Measurements from ENCODE around the gene DOCK7. TPM values are rescaled to one million over a fixed set of nuclear protein-coding genes. Genes with fewer than 3 reads are reported as not detected.

DOCK7 gene
- total RNA-seq, 2 experiments from 2014 or later, result 15.5 to 20.4 TPM

- intact Hi-C loops (cut with micrococcal nuclease), result loop anchor here (1.0 kb wide), 1 partner anchor 238 kb away; no protein-coding TSS in a partner anchor
- no peaks in the 10 kb centered on the region for H3K27me3 Mint-ChIP-seq
- POLR2A ChIA-PET, result no interaction called here
- H3K36me3 Mint-ChIP-seq, result peaks cover 7% of the 10 kb centered on the region
- H3K9me3 Mint-ChIP-seq, result no peaks in the 10 kb centered on the region
- H3K4me1 Mint-ChIP-seq (ENCODE audit: low read depth), result no peaks in the 10 kb centered on the region
- DNase-seq, result no peak
- CTCF ChIA-PET, result interaction anchor here (0.8 to 3.5 kb wide), 8 partner anchors 17 to 253 kb away, joined by 3 to 75 read pairs (median 4); no protein-coding TSS in a partner anchor
- no peak overlapping the region for H3K4me3 Mint-ChIP-seq
- no peak overlapping the region for H3K27ac Mint-ChIP-seq
Observed at GRCh38 chr1:62508187-62508758, 179.9 kb downstream of the DOCK7 start.

GRCh38 chr1:62500210-62500609, 188.0 kb downstream of the DOCK7 start:
- no peak for DNase-seq
- peaks cover 2% of the 10 kb centered on the region for H3K36me3 Mint-ChIP-seq
- intact Hi-C loops (cut with micrococcal nuclease), result no loop called here
- H3K27ac Mint-ChIP-seq, result no peak overlapping the region
- H3K27me3 Mint-ChIP-seq, result no peaks in the 10 kb centered on the region
- ChIA-PET CTCF (no interaction called here), POLR2A (interaction anchor here (0.6 kb wide), 1 partner anchor 97 kb away, joined by 4 read pairs; the partner anchor contains the start of gene ANGPTL3)
- no peaks in the 10 kb centered on the region for H3K9me3 Mint-ChIP-seq
- no peaks in the 10 kb centered on the region for H3K4me1 Mint-ChIP-seq (ENCODE audit: low read depth)
- no peak overlapping the region for H3K4me3 Mint-ChIP-seq

GRCh38 chr1:62494137-62494536, 194.0 kb downstream of the DOCK7 start:
- H3K36me3 Mint-ChIP-seq, result peaks cover 8% of the 10 kb centered on the region
- no peaks in the 10 kb centered on the region for H3K4me1 Mint-ChIP-seq (ENCODE audit: low read depth)
- no peaks in the 10 kb centered on the region for H3K27me3 Mint-ChIP-seq
- DNase-seq, result no peak
- intact Hi-C loops (cut with micrococcal nuclease), result no loop called here
- ChIA-PET POLR2A (no interaction called here), CTCF (no interaction called here)
- no peak overlapping the region for H3K4me3 Mint-ChIP-seq
- no peak overlapping the region for H3K27ac Mint-ChIP-seq
- no peaks in the 10 kb centered on the region for H3K9me3 Mint-ChIP-seq

GRCh38 chr1:62493656-62494055, 194.5 kb downstream of the DOCK7 start:
- Mint-ChIP-seq H3K36me3 (peaks cover 8% of the 10 kb centered on the region), H3K9me3 (no peaks in the 10 kb centered on the region), H3K27me3 (no peaks in the 10 kb centered on the region), H3K4me1 (ENCODE audit: low read depth) (no peaks in the 10 kb centered on the region), H3K27ac (no peak overlapping the region), H3K4me3 (no peak overlapping the region)
- no peak for DNase-seq
- CTCF ChIA-PET, result no interaction called here
- intact Hi-C loops (cut with micrococcal nuclease), result no loop called here
- POLR2A ChIA-PET, result no interaction called here

- intact Hi-C loops (cut with micrococcal nuclease), result no loop called here
- Mint-ChIP-seq H3K36me3 (peaks cover 11% of the 10 kb centered on the region), H3K9me3 (no peaks in the 10 kb centered on the region), H3K4me1 (ENCODE audit: low read depth) (no peaks in the 10 kb centered on the region), H3K4me3 (no peak overlapping the region), H3K27me3 (no peaks in the 10 kb centered on the region), H3K27ac (no peak overlapping the region)
- ChIA-PET POLR2A (no interaction called here), CTCF (no interaction called here)
- no peak for DNase-seq
Observed at GRCh38 chr1:62492521-62492920, 195.7 kb downstream of the DOCK7 start.

- Mint-ChIP-seq H3K27ac (no peak overlapping the region), H3K36me3 (peaks cover 11% of the 10 kb centered on the region), H3K4me3 (no peak overlapping the region), H3K27me3 (no peaks in the 10 kb centered on the region), H3K4me1 (ENCODE audit: low read depth) (no peaks in the 10 kb centered on the region), H3K9me3 (no peaks in the 10 kb centered on the region)
- no peak for DNase-seq
- ChIA-PET POLR2A (no interaction called here), CTCF (no interaction called here)
- intact Hi-C loops (cut with micrococcal nuclease), result no loop called here
Observed at GRCh38 chr1:62487956-62488355, 200.2 kb downstream of the DOCK7 start.

- no peak overlapping the region for H3K27ac Mint-ChIP-seq
- no peaks in the 10 kb centered on the region for H3K4me1 Mint-ChIP-seq (ENCODE audit: low read depth)
- intact Hi-C loops (cut with micrococcal nuclease), result no loop called here
- ChIA-PET CTCF (no interaction called here), POLR2A (no interaction called here)
- no peak for DNase-seq
- no peaks in the 10 kb centered on the region for H3K9me3 Mint-ChIP-seq
- H3K4me3 Mint-ChIP-seq, result no peak overlapping the region
- H3K36me3 Mint-ChIP-seq, result peaks cover 5% of the 10 kb centered on the region
- no peaks in the 10 kb centered on the region for H3K27me3 Mint-ChIP-seq
Observed at GRCh38 chr1:62484824-62485468, 203.2 kb downstream of the DOCK7 start.

GRCh38 chr1:62481681-62482080, 206.5 kb downstream of the DOCK7 start:
- Mint-ChIP-seq H3K36me3 (no peaks in the 10 kb centered on the region), H3K4me1 (ENCODE audit: low read depth) (no peaks in the 10 kb centered on the region), H3K27ac (no peak overlapping the region), H3K27me3 (no peaks in the 10 kb centered on the region), H3K4me3 (no peak overlapping the region), H3K9me3 (no peaks in the 10 kb centered on the region)
- POLR2A ChIA-PET, result no interaction called here
- CTCF ChIA-PET, result no interaction called here
- intact Hi-C loops (cut with micrococcal nuclease), result no loop called here
- DNase-seq, result no peak

GRCh38 chr1:62476525-62477219, 211.5 kb downstream of the DOCK7 start:
- peaks cover 12% of the 10 kb centered on the region for H3K36me3 Mint-ChIP-seq
- no peaks in the 10 kb centered on the region for H3K9me3 Mint-ChIP-seq
- POLR2A ChIA-PET, result no interaction called here
- CTCF ChIA-PET, result no interaction called here
- H3K4me3 Mint-ChIP-seq, result no peak overlapping the region
- H3K4me1 Mint-ChIP-seq (ENCODE audit: low read depth), result no peaks in the 10 kb centered on the region
- H3K27me3 Mint-ChIP-seq, result no peaks in the 10 kb centered on the region
- no peak for DNase-seq
- intact Hi-C loops (cut with micrococcal nuclease), result no loop called here
- H3K27ac Mint-ChIP-seq, result no peak overlapping the region

GRCh38 chr1:62467092-62467491, 221.1 kb downstream of the DOCK7 start:
- CTCF ChIA-PET, result no interaction called here
- intact Hi-C loops (cut with micrococcal nuclease), result no loop called here
- H3K9me3 Mint-ChIP-seq, result no peaks in the 10 kb centered on the region
- H3K4me1 Mint-ChIP-seq (ENCODE audit: low read depth), result peaks cover 2% of the 10 kb centered on the region
- no peak for DNase-seq
- POLR2A ChIA-PET, result no interaction called here
- no peak overlapping the region for H3K4me3 Mint-ChIP-seq
- H3K27me3 Mint-ChIP-seq, result no peaks in the 10 kb centered on the region
- no peak overlapping the region for H3K27ac Mint-ChIP-seq
- peaks cover 44% of the 10 kb centered on the region for H3K36me3 Mint-ChIP-seq

- Mint-ChIP-seq H3K27ac (no peak overlapping the region), H3K4me3 (no peak overlapping the region), H3K36me3 (peaks cover 14% of the 10 kb centered on the region), H3K9me3 (no peaks in the 10 kb centered on the region), H3K4me1 (ENCODE audit: low read depth) (peaks cover 2% of the 10 kb centered on the region), H3K27me3 (no peaks in the 10 kb centered on the region)
- ChIA-PET POLR2A (no interaction called here), CTCF (no interaction called here)
- no peak for DNase-seq
- intact Hi-C loops (cut with micrococcal nuclease), result no loop called here
Observed at GRCh38 chr1:62462370-62462769, 225.8 kb downstream of the DOCK7 start.

GRCh38 chr1:62457955-62458354, 230.2 kb downstream of the DOCK7 start:
- intact Hi-C loops (cut with micrococcal nuclease), result no loop called here
- DNase-seq, result no peak
- ChIA-PET CTCF (interaction anchor here (0.7 kb wide), 1 partner anchor 382 kb away, joined by 3 read pairs; no protein-coding TSS in a partner anchor), POLR2A (no interaction called here)
- Mint-ChIP-seq H3K4me1 (ENCODE audit: low read depth) (peaks cover 2% of the 10 kb centered on the region), H3K4me3 (no peak overlapping the region), H3K36me3 (peaks cover 10% of the 10 kb centered on the region), H3K27ac (no peak overlapping the region), H3K9me3 (no peaks in the 10 kb centered on the region), H3K27me3 (no peaks in the 10 kb centered on the region)

- ChIA-PET POLR2A (no interaction called here), CTCF (no interaction called here)
- H3K36me3 Mint-ChIP-seq, result peaks cover 45% of the 10 kb centered on the region
- no peak for DNase-seq
- H3K4me1 Mint-ChIP-seq (ENCODE audit: low read depth), result peaks cover 18% of the 10 kb centered on the region
- H3K9me3 Mint-ChIP-seq, result no peaks in the 10 kb centered on the region
- no peak overlapping the region for H3K27ac Mint-ChIP-seq
- intact Hi-C loops (cut with micrococcal nuclease), result no loop called here
- H3K27me3 Mint-ChIP-seq, result no peaks in the 10 kb centered on the region
- H3K4me3 Mint-ChIP-seq, result no peak overlapping the region
Observed at GRCh38 chr1:62452951-62453350, 235.2 kb downstream of the DOCK7 start.

Data from activated CD4-positive, alpha-beta memory T cell treated with anti-CD3 and anti-CD28 coated beads for 36 hours (primary cell).